Activated CD8-positive, alpha-beta memory T cell treated with anti-CD3 and anti-CD28 coated beads, Interleukin-2, amount 50 U/mL, for 48 hours (primary cell): ENCODE results near the gene DNASE2B.
"Not testable (repeated sequence)": the region's sequence is repeated elsewhere in the genome, so short reads cannot be mapped to it uniquely, and the experiment has no call there.

ENCODE experiments used
- DNase-seq: peaks from one replicate; pipeline ENCODE4 v3.0.0-alpha.2; 2020

The DNASE2B gene

GRCh38 chr1:84415396-84415795 is 17.1 kb downstream of the DNASE2B start:
- no peak for DNase-seq

- no peak for DNase-seq
Observed at GRCh38 chr1:84422909-84423308, 24.6 kb downstream of the DNASE2B start.

- no peak for DNase-seq
Observed at GRCh38 chr1:84424513-84425149, 26.3 kb downstream of the DNASE2B start.

- DNase-seq, result no peak
Observed at GRCh38 chr1:84425150-84425896, 27.0 kb downstream of the DNASE2B start.

GRCh38 chr1:84426376-84426775 is 28.1 kb downstream of the DNASE2B start:
- DNase-seq, result no peak

GRCh38 chr1:84427250-84428188 is 29.2 kb downstream of the DNASE2B start:
- no peak for DNase-seq

- no peak for DNase-seq
Observed at GRCh38 chr1:84428235-84428634, 30.0 kb downstream of the DNASE2B start.

- no peak for DNase-seq
Observed at GRCh38 chr1:84429231-84429630, 30.9 kb downstream of the DNASE2B start.

GRCh38 chr1:84430546-84430945 is 32.3 kb downstream of the DNASE2B start:
- no peak for DNase-seq

- DNase-seq, result no peak
Observed at GRCh38 chr1:84433258-84434080, 35.2 kb downstream of the DNASE2B start.

- no peak for DNase-seq
Observed at GRCh38 chr1:84434081-84434769, 35.9 kb downstream of the DNASE2B start.

GRCh38 chr1:84434801-84435549 is 36.7 kb downstream of the DNASE2B start:
- DNase-seq, result no peak

GRCh38 chr1:84436876-84437655 is 38.8 kb downstream of the DNASE2B start:
- DNase-seq, result no peak

- no peak for DNase-seq
Observed at GRCh38 chr1:84442256-84442655, 44.0 kb downstream of the DNASE2B start.

GRCh38 chr1:84442747-84443646 is 44.7 kb downstream of the DNASE2B start:
- peak; percentile 56 for DNase-seq

GRCh38 chr1:84448704-84449103 is 50.4 kb downstream of the DNASE2B start:
- not testable (repeated sequence) for DNase-seq

- DNase-seq, result no peak
Observed at GRCh38 chr1:84450910-84451309, 52.6 kb downstream of the DNASE2B start.

GRCh38 chr1:84452436-84452835 is 54.2 kb downstream of the DNASE2B start:
- DNase-seq, result no peak

GRCh38 chr1:84462118-84462517 is 63.8 kb downstream of the DNASE2B start:
- DNase-seq, result no peak
